M059J (cell line): Measurements from ENCODE around the gene CHD3. TPM values are rescaled to one million over a fixed set of nuclear protein-coding genes. Genes with fewer than 3 reads are reported as not detected.
A peak's percentile ranks its signal among the peaks of the same experiment; 100 is the strongest.
"Not testable (repeated sequence)": the region's sequence is repeated elsewhere in the genome, so short reads cannot be mapped to it uniquely, and the experiment has no call there.

Source experiments
- DNase-seq: peaks from one replicate; pipeline ENCODE4 v3.0.0-alpha.2; 2012; ENCODE audit warnings: low read depth
- total RNA-seq: library from RNA; depleted of rRNA; stranded (reverse); fragments of >200 nt; shearing (Covaris generic); gene quantifications from 2 replicates; pipeline ENCODE4 v1.2.3, GENCODE V29; 2014

The CHD3 gene
- total RNA-seq, 1 experiment from 2014 or later: 31.3 TPM

GRCh38 chr17:7931709-7932482, 43.3 kb downstream of the CHD3 start, which contains the start of the genes CNTROB and TRAPPC1:
Gene CNTROB (plus strand): TSS chr17:7932206. CDS start chr17:7933080, 874 bp downstream.
Gene TRAPPC1 (minus strand): TSS chr17:7931946. CDS start chr17:7931829, 117 bp downstream.
- DNase-seq: peak; percentile 98

- DNase-seq: peak; percentile 55
These were observed 43.9 kb downstream of the CHD3 start for GRCh38 chr17:7932483-7932891.

GRCh38 chr17:7932949-7933348, 44.4 kb downstream of the CHD3 start:
- DNase-seq: peak; percentile 91

- no peak for DNase-seq
These were observed 47.3 kb downstream of the CHD3 start for GRCh38 chr17:7935859-7936258.

- DNase-seq: no peak
These were observed 51.4 kb downstream of the CHD3 start for GRCh38 chr17:7940034-7940433.

GRCh38 chr17:7940743-7941142, 52.2 kb downstream of the CHD3 start:
- no peak for DNase-seq

GRCh38 chr17:7943291-7943690, 54.7 kb downstream of the CHD3 start:
- no peak for DNase-seq

GRCh38 chr17:7944326-7944725, 55.7 kb downstream of the CHD3 start:
- DNase-seq: no peak

GRCh38 chr17:7945651-7946050, 57.1 kb downstream of the CHD3 start:
- DNase-seq: no peak

- DNase-seq: no peak
These were observed 57.9 kb downstream of the CHD3 start for GRCh38 chr17:7946441-7946840.

- DNase-seq: no peak
These were observed 59.1 kb downstream of the CHD3 start for GRCh38 chr17:7947651-7948050.

- no peak for DNase-seq
These were observed 62.0 kb downstream of the CHD3 start for GRCh38 chr17:7950578-7950977.

- DNase-seq: no peak
These were observed 62.7 kb downstream of the CHD3 start for GRCh38 chr17:7951143-7951792.

- DNase-seq: not testable (repeated sequence)
These were observed 64.7 kb downstream of the CHD3 start for GRCh38 chr17:7953266-7953665.

GRCh38 chr17:7955414-7956227, 67.0 kb downstream of the CHD3 start:
- DNase-seq: no peak

- no peak for DNase-seq
These were observed 67.8 kb downstream of the CHD3 start for GRCh38 chr17:7956228-7956965.

- DNase-seq: no peak
These were observed 71.1 kb downstream of the CHD3 start for GRCh38 chr17:7959503-7960253.

- DNase-seq: no peak
These were observed 72.8 kb downstream of the CHD3 start for GRCh38 chr17:7961421-7961820.
